Left ventricle myocardium inferior (tissue), 1 donor: ENCODE results near the gene MACROD1. TPM values are rescaled to one million over a fixed set of nuclear protein-coding genes. Genes with fewer than 3 reads are reported as not detected.

ENCODE experiments used
- DNase-seq: peaks from one replicate; pipeline ENCODE4 v3.0.0-alpha.2; 2020
- H3K27ac ChIP-seq: fragments of 200-600 bp; replicated peaks from 2 replicates; pipeline ENCODE4 v1.8.0; 2021
- H3K27me3 ChIP-seq: fragments of 200-600 bp; 2 replicates; pipeline ENCODE4 v1.8.0; 2021; ENCODE audit warnings: low read depth
- H3K36me3 ChIP-seq: fragments of 200-600 bp; 2 replicates; pipeline ENCODE4 v1.8.0; 2021
- H3K4me1 ChIP-seq: fragments of 200-600 bp; 2 replicates; pipeline ENCODE4 v1.8.0; 2021
- H3K4me3 ChIP-seq: fragments of 200-600 bp; 2 replicates; pipeline ENCODE4 v1.8.0; 2021; ENCODE audit warnings: mild to moderate bottlenecking, moderate library complexity
- H3K9me3 ChIP-seq: fragments of 200-600 bp; replicated peaks from 2 replicates; pipeline ENCODE4 v1.8.0; 2021
- intact Hi-C: fragments of 100-400 bp; cut with micrococcal nuclease; formaldehyde crosslinking; loops from one replicate; pipeline ENCODE4 v1.11.0; 2022
- total RNA-seq: library from RNA; stranded (reverse); fragmentation: NEBNext Ultra II Directional; extraction: Animal tissue kit (Norgen Biotek cat#: 25700); gene quantifications from one replicate; pipeline ENCODE4 v1.2.1, GENCODE V29; 2021
- TF ChIP-seq, protein P1 (sequence below): fragments of 200-600 bp; IDR thresholded peaks from 2 replicates; pipeline ENCODE4 v1.8.0; 2021; ENCODE audit warnings: antibody characterized with exemption, mild to moderate bottlenecking, borderline replicate concordance
- donor health status: DM: no; HTN: yes; CAD: no; lungs with severe emphysema.

The MACROD1 gene
- total RNA-seq, 1 donor from 2014 or later, result 127 TPM

DNA sequence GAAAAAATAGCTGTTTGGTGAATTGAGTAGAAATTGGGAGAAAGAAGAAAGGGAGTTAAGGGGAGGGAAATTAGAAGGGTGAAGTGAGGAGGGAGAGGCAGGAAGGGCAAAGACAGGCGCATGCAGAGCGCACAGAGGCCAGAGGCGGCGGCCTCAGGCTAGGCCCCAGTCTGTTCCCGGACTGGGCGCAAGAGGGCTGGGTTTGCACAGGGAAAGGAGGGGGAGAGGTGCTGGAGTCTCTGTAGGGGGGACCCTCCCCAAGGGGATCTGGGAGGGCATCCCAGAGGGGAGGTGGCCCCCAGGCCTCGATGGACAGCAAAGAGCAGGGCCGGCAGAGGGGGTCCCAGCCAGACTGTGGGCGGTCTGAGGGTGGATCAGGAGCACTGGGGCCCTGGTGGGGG, 131.5 kb downstream of the MACROD1 start:
- H3K27me3 ChIP-seq, result peaks cover 41% of the 10 kb centered on the region
- H3K36me3 ChIP-seq, result no peaks in the 10 kb centered on the region
- H3K27ac ChIP-seq, result no peak overlapping the region
- intact Hi-C loops, result no loop called here
- DNase-seq, result no peak
- TF ChIP-seq, protein P1, sequence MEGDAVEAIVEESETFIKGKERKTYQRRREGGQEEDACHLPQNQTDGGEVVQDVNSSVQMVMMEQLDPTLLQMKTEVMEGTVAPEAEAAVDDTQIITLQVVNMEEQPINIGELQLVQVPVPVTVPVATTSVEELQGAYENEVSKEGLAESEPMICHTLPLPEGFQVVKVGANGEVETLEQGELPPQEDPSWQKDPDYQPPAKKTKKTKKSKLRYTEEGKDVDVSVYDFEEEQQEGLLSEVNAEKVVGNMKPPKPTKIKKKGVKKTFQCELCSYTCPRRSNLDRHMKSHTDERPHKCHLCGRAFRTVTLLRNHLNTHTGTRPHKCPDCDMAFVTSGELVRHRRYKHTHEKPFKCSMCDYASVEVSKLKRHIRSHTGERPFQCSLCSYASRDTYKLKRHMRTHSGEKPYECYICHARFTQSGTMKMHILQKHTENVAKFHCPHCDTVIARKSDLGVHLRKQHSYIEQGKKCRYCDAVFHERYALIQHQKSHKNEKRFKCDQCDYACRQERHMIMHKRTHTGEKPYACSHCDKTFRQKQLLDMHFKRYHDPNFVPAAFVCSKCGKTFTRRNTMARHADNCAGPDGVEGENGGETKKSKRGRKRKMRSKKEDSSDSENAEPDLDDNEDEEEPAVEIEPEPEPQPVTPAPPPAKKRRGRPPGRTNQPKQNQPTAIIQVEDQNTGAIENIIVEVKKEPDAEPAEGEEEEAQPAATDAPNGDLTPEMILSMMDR, result no peak
- H3K4me1 ChIP-seq, result peaks cover 24% of the 10 kb centered on the region
- H3K4me3 ChIP-seq, result no peak overlapping the region
- no peaks in the 10 kb centered on the region for H3K9me3 ChIP-seq

DNA sequence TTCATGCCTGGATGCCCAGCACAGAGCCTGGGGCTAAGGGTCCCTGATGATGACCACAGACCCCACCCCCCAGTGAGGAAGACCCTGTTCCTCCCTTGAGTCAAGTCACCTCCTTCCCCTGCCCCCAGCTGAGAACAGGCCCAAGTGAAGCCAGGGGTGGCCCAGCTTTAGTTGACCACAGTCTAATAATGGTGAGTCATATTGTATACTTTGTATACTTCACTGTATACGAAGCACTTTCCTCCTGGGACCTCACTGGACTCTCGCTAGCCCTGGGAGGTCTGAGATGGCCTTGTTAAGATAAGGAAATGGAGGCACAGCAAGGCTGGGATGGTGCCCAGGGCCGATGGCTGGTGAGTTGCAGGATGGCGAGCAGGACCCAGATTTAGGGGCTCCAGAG, 133.9 kb downstream of the MACROD1 start:
- intact Hi-C loops, result no loop called here
- Histone ChIP-seq H3K27ac (no peak overlapping the region), H3K36me3 (no peaks in the 10 kb centered on the region), H3K9me3 (no peaks in the 10 kb centered on the region), H3K4me3 (no peak overlapping the region), H3K4me1 (peaks cover 29% of the 10 kb centered on the region), H3K27me3 (peaks cover 36% of the 10 kb centered on the region)
- DNase-seq, result no peak
- TF ChIP-seq, protein P1, result no peak

DNA sequence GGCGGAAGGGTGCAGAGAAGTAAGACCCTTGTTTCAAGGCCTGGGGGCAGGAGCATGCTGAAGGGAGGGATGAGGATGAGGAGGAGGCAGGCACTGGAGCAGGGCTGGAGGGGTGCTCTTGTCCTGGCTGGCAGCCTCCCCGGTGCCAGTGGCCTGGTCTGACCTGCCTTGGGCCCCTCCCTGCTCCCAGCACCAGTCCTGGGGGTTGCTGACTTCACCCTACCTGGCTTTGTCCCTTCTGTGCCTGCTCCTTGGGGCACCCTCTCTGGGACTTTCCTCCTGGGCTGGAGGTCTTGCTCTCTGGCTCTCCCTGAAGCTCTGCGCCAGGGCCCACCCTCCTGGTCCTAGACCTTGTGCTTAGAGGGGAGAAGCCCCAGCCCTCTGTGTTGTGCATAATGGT, 134.9 kb downstream of the MACROD1 start:
- Histone ChIP-seq H3K36me3 (no peaks in the 10 kb centered on the region), H3K27ac (no peak overlapping the region), H3K4me3 (no peak overlapping the region), H3K4me1 (peaks cover 18% of the 10 kb centered on the region), H3K9me3 (no peaks in the 10 kb centered on the region), H3K27me3 (peaks cover 26% of the 10 kb centered on the region)
- no peak for DNase-seq
- TF ChIP-seq, protein P1, result no peak
- intact Hi-C loops, result no loop called here

DNA sequence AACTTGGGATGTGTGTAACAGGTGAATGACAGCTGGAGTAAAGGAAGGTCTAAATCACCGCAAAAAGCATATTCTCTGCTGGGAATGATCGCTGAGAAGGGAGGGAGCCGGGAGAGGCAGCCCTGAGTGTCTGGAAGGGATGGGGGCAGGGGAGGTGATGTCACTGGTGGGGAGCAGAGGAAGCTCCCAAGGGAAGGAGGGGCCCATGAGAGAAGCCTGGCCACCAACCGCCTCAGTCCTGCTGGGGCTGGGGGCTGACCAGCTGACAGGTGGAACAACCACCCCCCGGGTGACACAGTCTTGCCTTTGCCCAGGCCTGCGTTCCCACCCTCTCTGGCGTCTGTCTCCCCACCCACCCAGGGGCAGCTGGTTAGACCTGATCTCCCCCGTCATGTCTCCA, 136.1 kb downstream of the MACROD1 start:
- peaks cover 17% of the 10 kb centered on the region for H3K27me3 ChIP-seq
- no peaks in the 10 kb centered on the region for H3K9me3 ChIP-seq
- no peaks in the 10 kb centered on the region for H3K36me3 ChIP-seq
- no peak overlapping the region for H3K4me3 ChIP-seq
- no peak overlapping the region for H3K27ac ChIP-seq
- no peak for DNase-seq
- TF ChIP-seq, protein P1, result no peak
- peaks cover 10% of the 10 kb centered on the region for H3K4me1 ChIP-seq
- intact Hi-C loops, result no loop called here

DNA sequence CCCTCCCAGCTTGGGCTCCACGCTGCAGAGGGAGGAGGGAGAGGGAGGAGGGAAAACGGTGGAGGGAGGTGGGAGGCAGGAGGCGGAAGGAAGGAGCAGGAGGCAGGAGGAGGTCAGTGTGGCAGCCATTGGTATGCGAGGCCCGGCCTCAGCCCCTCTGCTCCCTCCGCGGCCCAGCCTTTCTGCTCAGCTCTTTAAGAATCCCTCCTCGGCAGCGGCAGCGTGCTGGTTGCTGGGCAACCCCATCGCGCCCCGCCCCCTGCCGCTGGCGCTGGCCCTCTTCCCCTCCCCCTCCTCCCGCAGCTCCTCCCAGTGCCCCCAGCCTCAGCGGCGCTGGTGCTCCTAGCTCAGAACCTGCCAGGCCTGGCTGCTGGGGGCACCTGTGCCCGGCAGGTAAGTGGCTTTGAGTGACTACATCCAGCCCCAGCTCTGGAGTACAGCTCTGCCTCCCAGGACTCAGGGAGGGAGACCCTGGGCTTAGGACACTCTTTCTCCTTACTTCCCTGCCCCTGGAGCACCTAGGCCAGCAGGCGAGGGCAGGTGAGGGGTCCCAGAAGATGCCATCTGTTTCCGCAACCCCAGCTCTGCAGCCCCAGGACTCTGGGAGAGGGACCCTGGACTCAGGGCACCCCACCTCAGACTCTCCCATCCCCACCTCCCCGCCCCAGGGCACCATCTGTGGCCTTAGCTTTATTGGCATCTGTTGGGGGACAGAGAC, 137.4 kb downstream of the MACROD1 start:
- no peaks in the 10 kb centered on the region for H3K36me3 ChIP-seq
- DNase-seq, result no peak
- peak overlapping the region; percentile 14 for H3K4me3 ChIP-seq
- no peaks in the 10 kb centered on the region for H3K9me3 ChIP-seq
- peaks cover 10% of the 10 kb centered on the region for H3K27me3 ChIP-seq
- TF ChIP-seq, protein P1, result no peak
- H3K4me1 ChIP-seq, result peaks cover 16% of the 10 kb centered on the region
- no peak overlapping the region for H3K27ac ChIP-seq
- intact Hi-C loops, result no loop called here
